ENCODE results near the gene WBP2NL. TPM values are rescaled to one million over a fixed set of nuclear protein-coding genes. Genes with fewer than 3 reads are reported as not detected.

The WBP2NL gene
- total RNA-seq, 1 donor from 2014 or later: 1.9 TPM

DNA sequence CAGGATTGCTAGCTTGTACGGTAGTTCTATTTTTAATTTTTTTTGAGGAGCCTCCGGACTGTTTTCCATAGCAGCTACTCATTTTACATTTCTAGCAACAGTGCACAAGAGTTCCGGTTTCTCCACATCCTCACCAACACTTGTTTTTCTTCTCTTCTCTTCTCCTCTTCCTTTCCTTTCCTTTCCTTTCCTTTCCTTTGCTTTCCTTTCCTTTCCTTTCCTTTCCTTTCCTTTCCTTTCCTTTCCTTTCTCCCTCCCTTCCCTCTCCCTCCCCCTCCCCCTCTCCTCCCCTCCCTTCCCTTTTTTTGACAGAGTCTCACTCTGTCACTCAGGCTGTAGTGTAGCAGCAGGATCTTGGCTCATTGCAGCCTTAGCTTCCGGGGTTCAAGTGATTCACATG lies 9.3 kb downstream of the WBP2NL start:
- Histone ChIP-seq H3K27me3 (ENCODE audit: low read depth) (no peaks in the 10 kb centered on the region), H3K36me3 (no peaks in the 10 kb centered on the region), H3K4me1 (no peaks in the 10 kb centered on the region), H3K4me3 (no peak overlapping the region), H3K27ac (no peak overlapping the region), H3K9me3 (peaks cover 27% of the 10 kb centered on the region)
- no peak for ATAC-seq
- DNase-seq: no peak
- TF ChIP-seq, protein P1, sequence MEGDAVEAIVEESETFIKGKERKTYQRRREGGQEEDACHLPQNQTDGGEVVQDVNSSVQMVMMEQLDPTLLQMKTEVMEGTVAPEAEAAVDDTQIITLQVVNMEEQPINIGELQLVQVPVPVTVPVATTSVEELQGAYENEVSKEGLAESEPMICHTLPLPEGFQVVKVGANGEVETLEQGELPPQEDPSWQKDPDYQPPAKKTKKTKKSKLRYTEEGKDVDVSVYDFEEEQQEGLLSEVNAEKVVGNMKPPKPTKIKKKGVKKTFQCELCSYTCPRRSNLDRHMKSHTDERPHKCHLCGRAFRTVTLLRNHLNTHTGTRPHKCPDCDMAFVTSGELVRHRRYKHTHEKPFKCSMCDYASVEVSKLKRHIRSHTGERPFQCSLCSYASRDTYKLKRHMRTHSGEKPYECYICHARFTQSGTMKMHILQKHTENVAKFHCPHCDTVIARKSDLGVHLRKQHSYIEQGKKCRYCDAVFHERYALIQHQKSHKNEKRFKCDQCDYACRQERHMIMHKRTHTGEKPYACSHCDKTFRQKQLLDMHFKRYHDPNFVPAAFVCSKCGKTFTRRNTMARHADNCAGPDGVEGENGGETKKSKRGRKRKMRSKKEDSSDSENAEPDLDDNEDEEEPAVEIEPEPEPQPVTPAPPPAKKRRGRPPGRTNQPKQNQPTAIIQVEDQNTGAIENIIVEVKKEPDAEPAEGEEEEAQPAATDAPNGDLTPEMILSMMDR (IDR thresholded peaks at IDR 0.05): no peak
- intact Hi-C loops (cut with DNase I): no loop called here

DNA sequence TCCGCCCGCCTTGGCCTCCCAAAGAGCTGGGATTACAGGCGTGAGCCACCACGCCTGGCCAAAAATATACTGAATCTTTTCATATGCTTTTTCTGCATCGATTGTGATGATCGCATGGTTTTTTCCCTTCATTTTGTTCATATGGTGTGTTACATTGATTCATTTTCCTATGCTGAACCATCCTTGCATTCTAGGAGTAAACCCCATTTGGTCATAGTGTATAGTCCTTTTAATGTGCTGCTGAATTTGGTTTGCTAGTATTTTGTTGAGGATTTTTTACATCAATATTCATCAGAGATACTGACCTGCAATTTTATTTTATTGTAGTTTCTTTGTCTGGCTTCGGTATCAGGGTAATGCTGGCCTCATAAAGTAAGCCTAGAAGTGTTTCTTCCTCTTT lies 12.2 kb downstream of the WBP2NL start:
- ATAC-seq (no peak), DNase-seq (no peak)
- Histone ChIP-seq H3K27ac (no peak overlapping the region), H3K36me3 (no peaks in the 10 kb centered on the region), H3K4me1 (no peaks in the 10 kb centered on the region), H3K4me3 (no peak overlapping the region), H3K9me3 (peaks cover 27% of the 10 kb centered on the region), H3K27me3 (ENCODE audit: low read depth) (no peaks in the 10 kb centered on the region)
- TF ChIP-seq, protein P1 (IDR thresholded peaks at IDR 0.05): no peak
- intact Hi-C loops (cut with DNase I): no loop called here

DNA sequence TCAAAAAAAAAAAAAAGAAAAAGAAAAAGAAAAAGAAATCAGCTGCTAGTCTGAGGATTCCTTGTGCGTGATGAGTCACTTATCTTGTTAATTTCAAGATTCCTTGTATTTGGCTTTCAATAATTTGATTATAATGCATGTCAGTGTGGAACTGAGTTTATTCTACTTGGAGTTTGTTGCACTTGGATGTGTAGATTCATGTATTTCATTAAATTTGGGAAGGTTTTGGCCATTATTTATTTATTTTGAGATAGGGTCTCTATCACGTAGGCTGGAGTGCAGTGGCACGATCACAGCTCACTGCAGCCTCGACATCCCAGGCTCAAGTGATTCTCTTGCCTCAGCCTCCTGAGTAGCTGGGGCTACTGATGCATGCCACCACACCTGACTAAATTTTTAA lies 14.8 kb downstream of the WBP2NL start:
- Histone ChIP-seq H3K27me3 (ENCODE audit: low read depth) (no peaks in the 10 kb centered on the region), H3K27ac (no peak overlapping the region), H3K9me3 (peaks cover 27% of the 10 kb centered on the region), H3K4me1 (no peaks in the 10 kb centered on the region), H3K4me3 (no peak overlapping the region), H3K36me3 (no peaks in the 10 kb centered on the region)
- TF ChIP-seq, protein P1 (IDR thresholded peaks at IDR 0.05): no peak
- ATAC-seq (no peak), DNase-seq (no peak)
- intact Hi-C loops (cut with DNase I): no loop called here

DNA sequence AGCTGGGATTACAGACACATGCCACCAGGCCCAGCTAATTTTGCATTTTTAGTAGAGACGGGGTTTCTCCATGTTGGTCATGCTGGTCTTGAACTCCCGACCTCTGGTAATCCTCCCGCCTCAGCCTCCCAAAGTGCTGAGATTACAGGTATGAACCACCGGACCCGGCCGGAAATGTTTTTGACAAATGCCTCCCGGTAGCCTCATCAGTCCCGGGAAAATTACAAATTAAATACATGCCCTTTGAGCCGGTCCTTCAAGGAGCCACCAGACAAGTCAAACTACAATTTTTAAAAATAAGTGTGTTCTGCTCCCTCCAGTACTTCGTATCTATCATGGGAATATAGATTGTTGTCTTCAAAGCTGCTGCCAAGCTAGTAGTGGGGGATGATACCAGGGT lies 17.5 kb downstream of the WBP2NL start:
- no peaks in the 10 kb centered on the region for H3K27me3 ChIP-seq (ENCODE audit: low read depth)
- H3K4me3 ChIP-seq: no peak overlapping the region
- DNase-seq (no peak), ATAC-seq (no peak)
- peaks cover 5% of the 10 kb centered on the region for H3K9me3 ChIP-seq
- intact Hi-C loops (cut with DNase I): no loop called here
- no peaks in the 10 kb centered on the region for H3K36me3 ChIP-seq
- TF ChIP-seq, protein P1 (IDR thresholded peaks at IDR 0.05): no peak
- no peaks in the 10 kb centered on the region for H3K4me1 ChIP-seq
- no peak overlapping the region for H3K27ac ChIP-seq

DNA sequence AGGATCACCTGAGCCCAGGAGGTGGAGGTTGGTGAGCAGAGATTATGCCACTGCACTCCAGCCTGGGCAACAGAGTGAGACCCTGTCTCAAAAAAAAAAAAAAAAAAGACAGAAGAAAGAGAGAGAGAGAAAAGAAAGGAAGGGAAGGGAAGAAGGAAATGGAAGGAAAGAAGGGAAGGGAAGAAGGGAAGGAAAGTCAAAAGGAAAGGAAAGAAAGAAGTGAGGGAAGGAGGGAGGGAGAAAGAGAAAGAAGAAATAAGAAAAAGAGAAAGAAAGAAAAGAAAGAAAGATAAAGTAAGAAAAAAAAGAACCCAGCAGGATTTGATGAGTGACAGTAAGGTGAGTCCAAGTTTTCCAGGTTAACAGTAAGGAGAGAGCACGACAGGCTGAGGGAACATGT lies 19.6 kb downstream of the WBP2NL start:
- no peaks in the 10 kb centered on the region for H3K36me3 ChIP-seq
- H3K27me3 ChIP-seq (ENCODE audit: low read depth): no peaks in the 10 kb centered on the region
- H3K4me1 ChIP-seq: no peaks in the 10 kb centered on the region
- H3K4me3 ChIP-seq: no peak overlapping the region
- no peaks in the 10 kb centered on the region for H3K9me3 ChIP-seq
- no peak overlapping the region for H3K27ac ChIP-seq
- no peak for DNase-seq
- intact Hi-C loops (cut with DNase I): no loop called here
- ATAC-seq: no peak
- TF ChIP-seq, protein P1 (IDR thresholded peaks at IDR 0.05): no peak

DNA sequence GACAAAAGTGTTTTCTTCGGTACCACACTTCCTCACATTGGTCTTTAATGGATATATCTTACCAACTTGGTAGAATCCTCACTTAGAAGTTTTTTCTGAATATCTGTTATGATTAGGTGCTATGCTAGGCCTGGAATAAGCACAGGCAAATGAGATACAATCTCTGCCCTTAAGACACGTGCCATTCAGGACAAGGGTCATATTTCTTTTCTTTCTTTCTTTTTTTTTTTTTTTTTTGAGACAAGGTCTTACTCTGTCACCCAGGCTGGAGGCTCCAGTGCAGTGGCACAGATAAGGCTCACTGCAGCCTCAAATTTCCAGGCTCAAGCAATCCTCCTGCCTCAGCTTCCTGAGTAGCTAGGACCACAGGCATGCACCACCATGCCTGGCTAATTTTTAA lies 23.0 kb downstream of the WBP2NL start:
- intact Hi-C loops (cut with DNase I): no loop called here

More for the DNA sequence above, 23.0 kb downstream of the WBP2NL start:
- Histone ChIP-seq H3K9me3 (no peaks in the 10 kb centered on the region), H3K36me3 (no peaks in the 10 kb centered on the region), H3K4me1 (no peaks in the 10 kb centered on the region), H3K4me3 (no peak overlapping the region), H3K27ac (no peak overlapping the region), H3K27me3 (ENCODE audit: low read depth) (no peaks in the 10 kb centered on the region)
- TF ChIP-seq, protein P1 (IDR thresholded peaks at IDR 0.05): no peak
- ATAC-seq (no peak), DNase-seq (no peak)

All from lower lobe of right lung (tissue), 2 donors.